Spleen (tissue), 7 donors: ENCODE results near the gene ABTB1.

Experiments
- CTCF ChIP-seq, 11 experiments: fragments of 200-600 bp in 7 of 11; fragments of 450-650 bp in 4 of 11; sonication (generic) in 4 of 11; IDR thresholded peaks in 8 of 11; conservative IDR thresholded peaks in 3 of 11; 1 replicate in 7 of 11; 2 replicates in 4 of 11; pipeline versions ENCODE4 v1.4.0 to v1.8.0; 2016 to 2021; ENCODE audit warnings: antibody characterized with exemption in 11 of 11, inconsistent platforms in 4 of 11, mild to moderate bottlenecking in 1 of 11
- POLR2A ChIP-seq, 3 donors: fragments of 450-650 bp; IDR thresholded peaks; one replicate each; pipeline ENCODE4 v1.5.1; 2017; ENCODE audit warnings: antibody characterized with exemption in 3 of 3, mild to moderate bottlenecking in 1 of 3
- POLR2AphosphoS5 ChIP-seq, 3 donors: sonication (generic); formaldehyde crosslinking; IDR thresholded peaks; one replicate each; pipeline ENCODE4 v1.5.1; 2017; ENCODE audit warnings: antibody characterized with exemption in 3 of 3
- donor health status: DM: no; HTN: no; CAD: no; lungs with moderate emphysema.
- donor health status: DM: no; HTN: no; CAD: no.
- donor health status: DM: no; HTN: no; CAD: no.

DNA sequence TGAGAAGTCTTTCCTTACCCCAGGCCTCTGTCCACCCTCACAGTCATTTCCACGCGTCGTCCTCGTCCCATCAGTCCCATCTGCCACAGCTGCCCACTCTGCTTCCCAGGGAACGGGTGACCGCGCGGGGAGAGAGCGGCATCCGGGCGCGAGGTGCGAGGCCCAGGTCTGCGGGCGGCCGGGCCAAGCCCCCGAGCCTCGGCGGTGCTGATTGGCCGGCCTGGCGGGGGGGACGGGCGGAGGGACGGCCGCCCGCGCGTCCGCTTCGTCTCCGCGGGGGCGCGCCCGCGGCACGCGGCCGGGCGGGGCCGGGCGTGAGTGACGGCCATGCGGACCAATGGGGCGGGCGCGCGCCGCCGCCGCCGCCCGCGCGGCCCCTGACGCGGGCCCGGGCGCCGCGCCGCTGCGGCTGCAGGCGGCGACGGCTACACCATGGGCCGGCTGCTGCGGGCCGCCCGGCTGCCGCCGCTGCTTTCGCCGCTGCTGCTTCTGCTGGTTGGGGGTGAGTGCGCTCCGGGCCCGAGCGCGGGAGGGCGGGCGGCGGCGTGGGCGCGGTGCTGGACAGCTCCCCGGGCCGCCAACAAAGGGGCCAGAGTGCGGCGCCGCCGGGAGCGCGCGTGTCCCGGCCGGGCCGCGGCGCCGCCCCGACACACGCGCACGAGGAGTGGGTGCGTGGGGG lies 43.8 kb upstream of the ABTB1 start, which contains the start of gene PODXL2:
- TF ChIP-seq CTCF (IDR thresholded peaks at IDR 0.05 in 8 of 11, conservative IDR thresholded peaks at IDR 0.05 in 3 of 11) (no peak), POLR2A (IDR thresholded peaks at IDR 0.05) (no peak), POLR2AphosphoS5 (IDR thresholded peaks at IDR 0.05) (peak in 1 of 3 donors; percentile 3)
